Body of pancreas (tissue), 4 donors: Measurements from ENCODE around the gene RFTN1. TPM values are rescaled to one million over a fixed set of nuclear protein-coding genes. Genes with fewer than 3 reads are reported as not detected.

Experiments
- ATAC-seq: fragments of 150-250 bp; one replicate; pipeline ENCODE4 v1.9.1; 2016
- DNase-seq, 4 donors: peaks; one replicate each; pipeline ENCODE4 v3.0.0-alpha.2; 2019
- H3K27ac ChIP-seq, 4 donors: fragments of 200-600 bp; sonication (generic); 1 replicate in 3 of 4; 2 replicates in 1 of 4; pipeline versions ENCODE4 v1.5.1 to v1.6.1; 2016 to 2019; ENCODE audit warnings: mild to moderate bottlenecking in 1 of 4, mixed read lengths in 1 of 4, moderate library complexity in 1 of 4
- H3K27me3 ChIP-seq, 2 donors: fragments of 200-600 bp; sonication (generic); one replicate each; pipeline ENCODE4 v1.6.0; 2016; ENCODE audit warnings: mild to moderate bottlenecking in 1 of 2
- H3K36me3 ChIP-seq, 2 donors: fragments of 200-600 bp; sonication (generic); replicated peaks in 1 of 2; 2 replicates each; pipeline ENCODE4 v1.5.1; 2016; ENCODE audit warnings: low read depth in 2 of 2; ENCODE audit not compliant: insufficient read depth in 1 of 2
- H3K4me1 ChIP-seq: fragments of 200-600 bp; sonication (generic); one replicate; pipeline ENCODE4 v1.6.0; 2016
- H3K4me3 ChIP-seq, 2 donors: fragments of 200-600 bp; sonication (generic); 1 replicate in 1 of 2; 2 replicates in 1 of 2; pipeline ENCODE4 v1.5.1; 2016 to 2019
- H3K9me3 ChIP-seq, 3 donors: fragments of 200-600 bp; sonication (generic); 1 replicate in 2 of 3; 2 replicates in 1 of 3; pipeline ENCODE4 v1.5.1; 2016
- POLR2A ChIP-seq, 3 donors: fragments of 450-650 bp; IDR thresholded peaks; one replicate each; pipeline ENCODE4 v1.6.1; 2016; ENCODE audit warnings: antibody characterized with exemption in 3 of 3, mild to moderate bottlenecking in 2 of 3
- WGBS, 2 donors: methylation state at CpG; one replicate each; pipeline ENCODE4 v1.1.5; 2017; 5-methylcytosine and 5-hydroxymethylcytosine counted together
- intact Hi-C: fragments of 100-400 bp; cut with DNase I; formaldehyde crosslinking; loops from one replicate; pipeline ENCODE4 v1.15.1; 2023
- total RNA-seq, 2 donors: library from RNA; depleted of rRNA; stranded (reverse); fragments of >200 nt; gene quantifications; one replicate each; pipeline ENCODE4 v1.1.0, GENCODE V29; 2016
- TF ChIP-seq, protein P1 (sequence below), 7 experiments: fragments of 450-650 bp in 4 of 7; fragments of 200-600 bp in 3 of 7; sonication (generic) in 3 of 7; IDR thresholded peaks; one replicate each; pipeline ENCODE4 v1.5.1; 2016 to 2019; ENCODE audit warnings: antibody characterized with exemption in 7 of 7

The RFTN1 gene
- total RNA-seq, 2 donors from 2014 or later: 6.5 to 28.0 TPM

DNA sequence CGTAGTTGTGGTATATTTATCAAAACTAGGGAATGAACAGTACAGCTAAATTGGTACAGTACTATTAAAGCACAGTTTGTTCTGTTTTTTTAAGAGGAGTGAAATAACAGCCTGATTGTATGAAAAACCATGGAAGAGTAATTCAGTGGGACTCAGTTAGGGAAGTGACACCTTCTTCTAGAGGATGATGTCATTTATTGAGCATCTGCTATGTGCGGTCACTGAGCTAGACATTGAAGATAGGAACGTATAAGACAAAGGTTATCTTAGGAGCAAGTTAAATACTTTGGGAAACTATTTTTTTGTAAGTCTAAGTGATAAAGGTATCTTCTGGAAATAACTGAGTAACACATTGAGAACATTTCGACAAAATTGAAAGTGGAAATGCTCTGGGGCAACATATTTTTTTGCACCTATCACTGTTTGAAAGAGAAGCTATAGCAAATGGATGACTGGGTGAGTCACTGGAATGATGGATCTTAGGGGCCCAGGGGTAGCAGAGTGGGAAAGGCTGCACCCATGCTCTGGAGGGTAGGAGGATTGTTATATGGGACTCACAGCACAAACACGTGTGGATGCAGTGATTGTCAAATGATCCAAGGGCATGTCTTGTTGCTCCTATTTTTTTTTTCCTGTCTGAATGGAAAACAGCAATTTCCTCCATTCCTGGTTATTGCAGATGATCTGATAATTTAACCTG is 205.5 kb downstream of the RFTN1 start:
- H3K36me3 ChIP-seq: no peaks in the 10 kb centered on the region
- no peaks in the 10 kb centered on the region for H3K4me1 ChIP-seq
- TF ChIP-seq, protein P1, sequence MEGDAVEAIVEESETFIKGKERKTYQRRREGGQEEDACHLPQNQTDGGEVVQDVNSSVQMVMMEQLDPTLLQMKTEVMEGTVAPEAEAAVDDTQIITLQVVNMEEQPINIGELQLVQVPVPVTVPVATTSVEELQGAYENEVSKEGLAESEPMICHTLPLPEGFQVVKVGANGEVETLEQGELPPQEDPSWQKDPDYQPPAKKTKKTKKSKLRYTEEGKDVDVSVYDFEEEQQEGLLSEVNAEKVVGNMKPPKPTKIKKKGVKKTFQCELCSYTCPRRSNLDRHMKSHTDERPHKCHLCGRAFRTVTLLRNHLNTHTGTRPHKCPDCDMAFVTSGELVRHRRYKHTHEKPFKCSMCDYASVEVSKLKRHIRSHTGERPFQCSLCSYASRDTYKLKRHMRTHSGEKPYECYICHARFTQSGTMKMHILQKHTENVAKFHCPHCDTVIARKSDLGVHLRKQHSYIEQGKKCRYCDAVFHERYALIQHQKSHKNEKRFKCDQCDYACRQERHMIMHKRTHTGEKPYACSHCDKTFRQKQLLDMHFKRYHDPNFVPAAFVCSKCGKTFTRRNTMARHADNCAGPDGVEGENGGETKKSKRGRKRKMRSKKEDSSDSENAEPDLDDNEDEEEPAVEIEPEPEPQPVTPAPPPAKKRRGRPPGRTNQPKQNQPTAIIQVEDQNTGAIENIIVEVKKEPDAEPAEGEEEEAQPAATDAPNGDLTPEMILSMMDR (IDR thresholded peaks at IDR 0.05): no peak
- TF ChIP-seq POLR2A (IDR thresholded peaks at IDR 0.05): no peak
- no peak overlapping the region for H3K4me3 ChIP-seq
- DNase-seq (no peak), ATAC-seq (no peak)
- no peaks in the 10 kb centered on the region for H3K9me3 ChIP-seq
- no peaks in the 10 kb centered on the region for H3K27me3 ChIP-seq
- H3K27ac ChIP-seq: no peak overlapping the region
- WGBS, 2 donors: 81 to 83% methylated on average over 5 of the region's 5 CpGs
- intact Hi-C loops: no loop called here

DNA sequence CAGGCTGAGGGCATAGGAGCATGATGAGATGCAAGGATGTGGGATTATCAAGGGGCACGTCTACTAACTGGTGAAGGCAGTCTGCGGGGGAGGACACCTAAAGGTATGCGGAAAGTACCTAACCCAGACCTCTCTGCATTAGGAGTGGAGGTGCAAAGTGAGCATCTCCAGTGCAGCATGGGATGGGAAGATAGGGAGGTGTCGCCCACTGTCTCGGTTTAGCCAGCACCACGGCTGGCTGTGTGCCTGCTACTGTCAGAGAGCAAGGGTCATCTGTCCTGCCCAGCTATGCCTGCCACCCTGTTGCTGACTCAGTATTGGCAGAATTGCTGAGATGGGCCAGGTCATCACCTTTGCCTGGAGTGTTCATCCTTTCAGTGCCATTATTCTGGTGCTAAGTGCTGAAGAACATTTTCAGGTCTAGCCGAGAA is 208.4 kb downstream of the RFTN1 start:
- H3K4me1 ChIP-seq: no peaks in the 10 kb centered on the region
- intact Hi-C loops: no loop called here
- DNase-seq: no peak
- TF ChIP-seq, protein P1 (IDR thresholded peaks at IDR 0.05): no peak
- TF ChIP-seq POLR2A (IDR thresholded peaks at IDR 0.05): no peak
- peaks cover 0 to 2% of the 10 kb centered on the region in 2 donors for H3K36me3 ChIP-seq
- H3K9me3 ChIP-seq: no peaks in the 10 kb centered on the region
- ATAC-seq: no peak
- H3K27ac ChIP-seq: no peak overlapping the region
- no peak overlapping the region for H3K4me3 ChIP-seq
- WGBS, 2 donors: 89 to 95% methylated on average over 7 of the region's 7 CpGs
- no peaks in the 10 kb centered on the region for H3K27me3 ChIP-seq

DNA sequence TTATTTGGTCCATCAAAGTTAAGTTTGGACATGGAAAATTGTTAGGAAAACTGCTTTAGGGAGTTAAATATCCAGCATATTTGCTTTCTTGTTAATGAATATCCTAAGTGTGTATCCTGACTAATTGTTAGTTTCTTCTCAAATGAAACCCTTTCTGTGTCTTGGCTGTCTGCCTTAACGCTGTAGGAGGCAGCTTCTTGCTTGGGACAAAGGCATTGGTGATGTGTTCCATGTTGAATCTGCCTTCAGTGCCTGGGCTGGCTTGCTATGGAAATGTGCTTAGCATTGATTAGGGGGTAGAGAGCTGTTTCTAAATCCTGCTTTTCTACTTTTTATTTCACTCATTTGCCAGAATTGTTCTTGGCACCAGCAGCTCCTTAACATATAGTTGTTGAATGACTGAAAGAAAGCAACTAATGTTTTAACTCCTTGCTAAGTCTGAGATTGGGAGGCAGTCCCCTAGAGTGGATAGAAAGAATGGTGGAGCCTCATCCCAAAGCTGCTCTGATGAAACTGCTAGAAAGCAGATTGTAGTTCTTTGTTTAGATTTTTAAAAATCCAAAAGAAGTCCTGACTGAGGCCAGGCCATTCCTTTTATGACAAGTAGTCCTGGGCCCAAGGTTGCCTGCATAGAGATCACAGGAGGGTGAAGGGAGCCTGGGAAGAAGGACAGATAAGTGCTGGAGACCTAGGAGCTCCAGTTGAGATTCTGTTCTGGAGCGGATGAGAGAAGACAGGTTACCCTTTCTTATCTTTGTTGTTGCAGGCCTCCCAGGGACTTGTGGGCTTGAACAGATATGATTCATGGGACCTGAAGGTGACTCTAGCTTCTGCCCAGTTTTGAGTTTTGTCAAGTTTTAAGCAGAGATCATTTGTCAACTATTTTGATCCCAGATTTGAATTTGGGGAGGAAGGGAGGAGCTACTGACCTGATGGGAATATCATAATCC is 209.2 kb downstream of the RFTN1 start:
- no peaks in the 10 kb centered on the region for H3K9me3 ChIP-seq
- 83 to 89% methylated on average over 2 of the region's 2 CpGs for WGBS, 2 donors
- ATAC-seq (no peak), DNase-seq (no peak)
- H3K27me3 ChIP-seq: no peaks in the 10 kb centered on the region
- H3K4me3 ChIP-seq: no peak overlapping the region
- no peaks in the 10 kb centered on the region for H3K4me1 ChIP-seq
- TF ChIP-seq, protein P1 (IDR thresholded peaks at IDR 0.05): no peak
- no peak for TF ChIP-seq POLR2A (IDR thresholded peaks at IDR 0.05)
- no peak overlapping the region for H3K27ac ChIP-seq
- H3K36me3 ChIP-seq: peaks cover 0 to 2% of the 10 kb centered on the region in 2 donors
- intact Hi-C loops: no loop called here

DNA sequence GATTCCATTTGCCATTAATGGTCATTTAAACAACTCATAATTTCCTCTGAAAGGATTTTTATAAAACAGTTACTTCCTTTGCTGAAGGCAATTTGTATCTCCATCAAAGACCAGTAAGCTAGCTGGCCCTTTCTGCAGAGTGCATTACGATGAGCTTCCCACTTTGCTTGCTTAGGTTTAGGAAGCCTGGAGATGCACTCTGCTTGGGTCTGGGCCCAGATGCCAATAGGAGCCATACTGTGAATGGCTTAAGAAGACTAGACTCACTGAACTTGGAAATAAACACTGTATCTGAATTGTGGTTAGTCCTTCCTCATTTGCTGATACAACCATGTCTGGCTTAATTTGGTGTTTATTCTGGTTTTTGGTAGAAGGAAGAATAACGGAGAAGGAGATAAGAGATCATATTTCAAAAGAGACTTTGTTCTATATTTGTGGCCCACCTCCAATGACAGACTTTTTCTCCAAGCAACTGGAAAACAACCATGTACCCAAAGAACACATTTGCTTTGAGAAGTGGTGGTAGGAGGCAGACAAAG is 210.4 kb downstream of the RFTN1 start:
- intact Hi-C loops: no loop called here

More for the DNA sequence above, 210.4 kb downstream of the RFTN1 start:
- no peaks in the 10 kb centered on the region for H3K27me3 ChIP-seq
- ATAC-seq (no peak), DNase-seq (no peak)
- H3K9me3 ChIP-seq: no peaks in the 10 kb centered on the region
- H3K4me1 ChIP-seq: no peaks in the 10 kb centered on the region
- 58 to 75% methylated on average over 2 of the region's 2 CpGs for WGBS, 2 donors
- no peak overlapping the region for H3K27ac ChIP-seq
- TF ChIP-seq, protein P1 (IDR thresholded peaks at IDR 0.05): no peak
- no peak for TF ChIP-seq POLR2A (IDR thresholded peaks at IDR 0.05)
- H3K4me3 ChIP-seq: no peak overlapping the region
- H3K36me3 ChIP-seq: peaks cover 0 to 2% of the 10 kb centered on the region in 2 donors
